Measurements from ENCODE around the gene BANF2. TPM values are rescaled to one million over a fixed set of nuclear protein-coding genes. Genes with fewer than 3 reads are reported as not detected.

The BANF2 gene
- total and polyA plus RNA-seq, 2 of the 13 experiments (the other 11 are each of a cell fraction or from before 2014, with no cell fraction given): 0.35 TPM; not detected in 1

DNA sequence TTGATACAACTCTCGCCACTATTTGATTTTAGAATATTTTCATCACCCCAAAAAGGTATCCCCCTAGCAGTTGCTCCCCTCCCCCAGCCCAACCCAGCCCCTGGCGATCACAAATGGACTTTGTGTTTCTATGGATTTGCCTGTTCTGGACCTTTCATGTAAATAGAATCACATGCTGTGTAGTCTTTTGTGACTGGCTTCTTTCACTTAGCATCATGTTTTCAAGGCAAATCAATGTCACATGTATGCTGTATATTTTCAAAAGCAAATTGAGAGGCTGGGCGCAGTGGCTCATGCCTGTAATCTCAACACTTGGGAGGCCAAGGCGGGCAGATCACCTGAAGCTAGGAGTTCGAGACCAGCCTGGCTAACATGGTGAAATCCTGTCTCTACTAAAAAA, 48.5 kb downstream of the BANF2 start (continued):
- TF ChIP-seq, protein P1, sequence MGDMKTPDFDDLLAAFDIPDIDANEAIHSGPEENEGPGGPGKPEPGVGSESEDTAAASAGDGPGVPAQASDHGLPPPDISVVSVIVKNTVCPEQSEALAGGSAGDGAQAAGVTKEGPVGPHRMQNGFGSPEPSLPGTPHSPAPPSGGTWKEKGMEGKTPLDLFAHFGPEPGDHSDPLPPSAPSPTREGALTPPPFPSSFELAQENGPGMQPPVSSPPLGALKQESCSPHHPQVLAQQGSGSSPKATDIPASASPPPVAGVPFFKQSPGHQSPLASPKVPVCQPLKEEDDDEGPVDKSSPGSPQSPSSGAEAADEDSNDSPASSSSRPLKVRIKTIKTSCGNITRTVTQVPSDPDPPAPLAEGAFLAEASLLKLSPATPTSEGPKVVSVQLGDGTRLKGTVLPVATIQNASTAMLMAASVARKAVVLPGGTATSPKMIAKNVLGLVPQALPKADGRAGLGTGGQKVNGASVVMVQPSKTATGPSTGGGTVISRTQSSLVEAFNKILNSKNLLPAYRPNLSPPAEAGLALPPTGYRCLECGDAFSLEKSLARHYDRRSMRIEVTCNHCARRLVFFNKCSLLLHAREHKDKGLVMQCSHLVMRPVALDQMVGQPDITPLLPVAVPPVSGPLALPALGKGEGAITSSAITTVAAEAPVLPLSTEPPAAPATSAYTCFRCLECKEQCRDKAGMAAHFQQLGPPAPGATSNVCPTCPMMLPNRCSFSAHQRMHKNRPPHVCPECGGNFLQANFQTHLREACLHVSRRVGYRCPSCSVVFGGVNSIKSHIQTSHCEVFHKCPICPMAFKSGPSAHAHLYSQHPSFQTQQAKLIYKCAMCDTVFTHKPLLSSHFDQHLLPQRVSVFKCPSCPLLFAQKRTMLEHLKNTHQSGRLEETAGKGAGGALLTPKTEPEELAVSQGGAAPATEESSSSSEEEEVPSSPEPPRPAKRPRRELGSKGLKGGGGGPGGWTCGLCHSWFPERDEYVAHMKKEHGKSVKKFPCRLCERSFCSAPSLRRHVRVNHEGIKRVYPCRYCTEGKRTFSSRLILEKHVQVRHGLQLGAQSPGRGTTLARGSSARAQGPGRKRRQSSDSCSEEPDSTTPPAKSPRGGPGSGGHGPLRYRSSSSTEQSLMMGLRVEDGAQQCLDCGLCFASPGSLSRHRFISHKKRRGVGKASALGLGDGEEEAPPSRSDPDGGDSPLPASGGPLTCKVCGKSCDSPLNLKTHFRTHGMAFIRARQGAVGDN (CRISPR knock-in tag; IDR thresholded peaks at IDR 0.05): no peak
- TF ChIP-seq SNAPC2 (CRISPR knock-in tag; IDR thresholded peaks at IDR 0.05): no peak
- TF ChIP-seq SRSF1 (optimal IDR thresholded peaks at IDR 0.05; ENCODE audit: low read depth, low read length): no peak
- no peak for TF ChIP-seq ZNF678 (CRISPR knock-in tag; IDR thresholded peaks at IDR 0.05)
- TF ChIP-seq RBAK (CRISPR knock-in tag; IDR thresholded peaks at IDR 0.05): no peak
- TF ChIP-seq, protein P2, sequence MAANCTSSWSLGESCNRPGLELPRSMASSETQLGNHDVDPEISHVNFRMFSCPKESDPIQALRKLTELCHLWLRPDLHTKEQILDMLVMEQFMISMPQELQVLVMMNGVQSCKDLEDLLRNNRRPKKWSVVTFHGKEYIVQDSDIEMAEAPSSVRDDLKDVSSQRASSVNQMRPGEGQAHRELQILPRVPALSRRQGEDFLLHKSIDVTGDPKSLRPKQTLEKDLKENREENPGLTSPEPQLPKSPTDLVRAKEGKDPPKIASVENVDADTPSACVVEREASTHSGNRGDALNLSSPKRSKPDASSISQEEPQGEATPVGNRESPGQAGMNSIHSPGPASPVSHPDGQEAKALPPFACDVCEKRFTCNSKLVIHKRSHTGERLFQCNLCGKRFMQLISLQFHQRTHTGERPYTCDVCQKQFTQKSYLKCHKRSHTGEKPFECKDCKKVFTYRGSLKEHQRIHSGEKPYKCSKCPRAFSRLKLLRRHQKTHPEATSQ (CRISPR knock-in tag; IDR thresholded peaks at IDR 0.05; ENCODE audit: borderline replicate concordance): no peak
- no peak for TF ChIP-seq IRX3 (CRISPR knock-in tag; IDR thresholded peaks at IDR 0.05; ENCODE audit: borderline replicate concordance, low read depth)
- no peak for TF ChIP-seq ZKSCAN5 (CRISPR knock-in tag; IDR thresholded peaks at IDR 0.05)
- TF ChIP-seq ZNF530 (CRISPR knock-in tag; IDR thresholded peaks at IDR 0.05; ENCODE audit: low read depth): no peak
- TF ChIP-seq PAWR (CRISPR knock-in tag; IDR thresholded peaks at IDR 0.05; ENCODE audit: borderline replicate concordance): no peak
- TF ChIP-seq CSRNP1 (CRISPR knock-in tag; IDR thresholded peaks at IDR 0.05): no peak
- TF ChIP-seq NCOA1 (CRISPR knock-in tag; IDR thresholded peaks at IDR 0.05): no peak
- no peak for TF ChIP-seq MXD4 (CRISPR knock-in tag; IDR thresholded peaks at IDR 0.05)
- no peak for TF ChIP-seq KAT2B (IDR thresholded peaks at IDR 0.05; ENCODE audit: borderline replicate concordance, low read depth, low read length)
- TF ChIP-seq, protein P3, sequence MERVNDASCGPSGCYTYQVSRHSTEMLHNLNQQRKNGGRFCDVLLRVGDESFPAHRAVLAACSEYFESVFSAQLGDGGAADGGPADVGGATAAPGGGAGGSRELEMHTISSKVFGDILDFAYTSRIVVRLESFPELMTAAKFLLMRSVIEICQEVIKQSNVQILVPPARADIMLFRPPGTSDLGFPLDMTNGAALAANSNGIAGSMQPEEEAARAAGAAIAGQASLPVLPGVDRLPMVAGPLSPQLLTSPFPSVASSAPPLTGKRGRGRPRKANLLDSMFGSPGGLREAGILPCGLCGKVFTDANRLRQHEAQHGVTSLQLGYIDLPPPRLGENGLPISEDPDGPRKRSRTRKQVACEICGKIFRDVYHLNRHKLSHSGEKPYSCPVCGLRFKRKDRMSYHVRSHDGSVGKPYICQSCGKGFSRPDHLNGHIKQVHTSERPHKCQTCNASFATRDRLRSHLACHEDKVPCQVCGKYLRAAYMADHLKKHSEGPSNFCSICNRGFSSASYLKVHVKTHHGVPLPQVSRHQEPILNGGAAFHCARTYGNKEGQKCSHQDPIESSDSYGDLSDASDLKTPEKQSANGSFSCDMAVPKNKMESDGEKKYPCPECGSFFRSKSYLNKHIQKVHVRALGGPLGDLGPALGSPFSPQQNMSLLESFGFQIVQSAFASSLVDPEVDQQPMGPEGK (CRISPR knock-in tag; IDR thresholded peaks at IDR 0.05): no peak
- 0 out of 2 replicates have a peak, but pooled peaks have one; percentile 22 for TF ChIP-seq NCOR1 (IDR thresholded peaks at IDR 0.05; ENCODE audit: borderline replicate concordance, low read length)
- TF ChIP-seq ZNF326 (CRISPR knock-in tag; IDR thresholded peaks at IDR 0.05; ENCODE audit: borderline replicate concordance): no peak
- no peak for TF ChIP-seq HNRNPLL (IDR thresholded peaks at IDR 0.05; ENCODE audit: low read depth, low read length, poor library complexity, severe bottlenecking)
- TF ChIP-seq ZNF331 (CRISPR knock-in tag; IDR thresholded peaks at IDR 0.05): no peak
- no peak for TF ChIP-seq ZNF30 (CRISPR knock-in tag; IDR thresholded peaks at IDR 0.05)
- no peak for TF ChIP-seq ZNF333 (CRISPR knock-in tag; IDR thresholded peaks at IDR 0.05; ENCODE audit: borderline replicate concordance)
- 0 out of 2 replicates have a peak, but pooled peaks have one; percentile 79 for TF ChIP-seq SETDB1 (CRISPR knock-in tag; IDR thresholded peaks at IDR 0.05; ENCODE audit: borderline replicate concordance)

Measured in HepG2 (cell line).